WI38 (cell line): ENCODE results near the gene KCNJ3.

Experiments
- H3K4me3 ChIP-seq: 2 replicates; pipeline ENCODE4 v1.5.1; 2011; ENCODE audit warnings: low read depth, mild to moderate bottlenecking, control low read depth, low read length
- CTCF ChIP-seq: IDR thresholded peaks from 2 replicates; pipeline ENCODE4 v1.5.1; 2012; ENCODE audit warnings: low read depth, mild to moderate bottlenecking, control low read depth, low read length

Gene KCNJ3

GRCh38 chr2:154704991-154705390 lies 6.5 kb downstream of the KCNJ3 start:
- no peak overlapping the region for H3K4me3 ChIP-seq
- no peak for TF ChIP-seq CTCF

GRCh38 chr2:154706660-154707059 lies 8.2 kb downstream of the KCNJ3 start:
- H3K4me3 ChIP-seq: no peak overlapping the region
- TF ChIP-seq CTCF: no peak

GRCh38 chr2:154707994-154708575 lies 9.6 kb downstream of the KCNJ3 start:
- H3K4me3 ChIP-seq: no peak overlapping the region
- no peak for TF ChIP-seq CTCF

GRCh38 chr2:154709215-154709614 lies 10.7 kb downstream of the KCNJ3 start:
- no peak overlapping the region for H3K4me3 ChIP-seq
- TF ChIP-seq CTCF: no peak

GRCh38 chr2:154710078-154710477 lies 11.6 kb downstream of the KCNJ3 start:
- no peak for TF ChIP-seq CTCF
- no peak overlapping the region for H3K4me3 ChIP-seq

GRCh38 chr2:154710685-154711084 lies 12.2 kb downstream of the KCNJ3 start:
- TF ChIP-seq CTCF: no peak
- H3K4me3 ChIP-seq: no peak overlapping the region

GRCh38 chr2:154713675-154714074 lies 15.2 kb downstream of the KCNJ3 start:
- TF ChIP-seq CTCF: no peak
- no peak overlapping the region for H3K4me3 ChIP-seq
